ENCODE results near the gene CRELD1. TPM values are rescaled to one million over a fixed set of nuclear protein-coding genes. Genes with fewer than 3 reads are reported as not detected.

The CRELD1 gene
- total and polyA plus RNA-seq, 2 of the 13 experiments (the other 11 are each of a cell fraction or from before 2014, with no cell fraction given) = 27.1 to 61.9 TPM

GRCh38 chr3:9947025-9947995, 13.7 kb downstream of the CRELD1 start (continued):
- TF ChIP-seq ATF4 (CRISPR knock-in tag; IDR thresholded peaks at IDR 0.05) (peak in 1 of 2 experiments; percentile 48; a peak in 2 of 4 replicates), ZNF549 (CRISPR knock-in tag; IDR thresholded peaks at IDR 0.05) (0 out of 2 replicates have a peak, but pooled peaks have one; percentile 10), ZNF292 (CRISPR knock-in tag; IDR thresholded peaks at IDR 0.05; ENCODE audit: borderline replicate concordance, low read depth) (peak; percentile 71), TFAP4 (IDR thresholded peaks at IDR 0.05; ENCODE audit: borderline replicate concordance, low read depth) (peak; percentile 50; the same call in 1 of the 2 replicates), HIC2 (CRISPR knock-in tag; IDR thresholded peaks at IDR 0.05; ENCODE audit: low read depth) (peak; percentile 76), ZNF782 (CRISPR knock-in tag; IDR thresholded peaks at IDR 0.05; ENCODE audit: borderline replicate concordance) (peak; percentile 95), GABPB1 (CRISPR knock-in tag; IDR thresholded peaks at IDR 0.05) (peak; percentile 67), BRCA1 (CRISPR knock-in tag; IDR thresholded peaks at IDR 0.05) (peak; percentile 97), ZNF589 (CRISPR knock-in tag; conservative IDR thresholded peaks at IDR 0.05) (peak; percentile 85; the same call in 1 of the 2 replicates), ZBTB3 (CRISPR knock-in tag; IDR thresholded peaks at IDR 0.05; ENCODE audit: borderline replicate concordance, low read depth) (peak; percentile 45; the same call in 1 of the 2 replicates), TARDBP (CRISPR knock-in tag; IDR thresholded peaks at IDR 0.05) (0 out of 2 replicates have a peak, but pooled peaks have one; percentile 47), LRRFIP1 (CRISPR knock-in tag; conservative IDR thresholded peaks at IDR 0.05) (no peak), ARID4A (CRISPR knock-in tag; IDR thresholded peaks at IDR 0.05; ENCODE audit: borderline replicate concordance) (peak; percentile 87), ZNF44 (CRISPR knock-in tag; IDR thresholded peaks at IDR 0.05) (peak; percentile 83; the same call in 1 of the 2 replicates), SP2 (CRISPR knock-in tag; IDR thresholded peaks at IDR 0.05) (no peak), ETV5 (CRISPR knock-in tag; IDR thresholded peaks at IDR 0.05; ENCODE audit: borderline replicate concordance) (peak; percentile 37; the same call in 1 of the 2 replicates)
